IPS-NIHi7 (cell line): ENCODE data around the gene TARP.
A peak's percentile ranks its signal among the peaks of the same experiment; 100 is the strongest.
"Not testable (repeated sequence)": the region's sequence is repeated elsewhere in the genome, so short reads cannot be mapped to it uniquely, and the experiment has no call there.

Source experiments
- DNase-seq: peaks from one replicate; pipeline ENCODE4 v3.0.0; 2012; ENCODE audit warnings: mixed read lengths; ENCODE audit errors: extremely low spot score

Gene TARP

DNA sequence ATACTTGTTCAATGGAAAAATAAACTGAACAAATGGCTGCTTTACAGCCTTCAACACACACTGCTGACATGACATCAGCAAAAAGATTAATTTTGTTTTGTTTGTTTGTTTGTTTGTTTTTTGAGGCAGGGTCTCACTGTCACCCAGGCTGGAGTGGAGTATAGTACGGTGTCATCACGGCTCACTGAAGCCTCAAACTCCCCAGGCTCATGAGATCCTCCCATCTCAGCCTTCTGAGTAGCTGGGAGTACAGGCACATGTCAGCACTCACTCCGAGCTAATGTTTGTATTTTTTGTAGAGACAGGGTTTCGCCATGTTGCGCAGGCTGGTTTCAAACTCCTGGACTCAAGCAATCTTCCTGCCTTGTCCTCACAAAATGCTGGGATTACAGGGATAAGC lies 10.9 kb downstream of the TARP start:
- no peak for DNase-seq

DNA sequence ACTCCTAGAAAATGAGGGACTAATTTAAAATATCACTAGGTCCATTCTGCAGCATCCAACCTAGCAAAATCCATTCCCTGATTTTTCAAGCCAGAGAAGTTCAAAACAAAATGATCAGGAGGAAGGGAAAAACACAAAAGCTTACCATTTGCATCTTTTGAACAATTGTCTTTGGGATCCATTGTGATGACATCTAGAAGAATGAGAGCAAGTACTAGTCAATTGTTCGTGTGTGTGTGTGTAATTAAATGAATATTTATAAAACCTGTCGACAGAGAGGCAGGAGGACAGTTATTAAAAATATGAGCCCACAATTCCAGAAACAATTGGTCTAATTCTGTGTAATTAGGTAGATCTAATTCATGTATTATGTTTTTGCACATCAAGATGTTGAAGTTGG lies 11.4 kb downstream of the TARP start:
- not testable (repeated sequence) for DNase-seq

DNA sequence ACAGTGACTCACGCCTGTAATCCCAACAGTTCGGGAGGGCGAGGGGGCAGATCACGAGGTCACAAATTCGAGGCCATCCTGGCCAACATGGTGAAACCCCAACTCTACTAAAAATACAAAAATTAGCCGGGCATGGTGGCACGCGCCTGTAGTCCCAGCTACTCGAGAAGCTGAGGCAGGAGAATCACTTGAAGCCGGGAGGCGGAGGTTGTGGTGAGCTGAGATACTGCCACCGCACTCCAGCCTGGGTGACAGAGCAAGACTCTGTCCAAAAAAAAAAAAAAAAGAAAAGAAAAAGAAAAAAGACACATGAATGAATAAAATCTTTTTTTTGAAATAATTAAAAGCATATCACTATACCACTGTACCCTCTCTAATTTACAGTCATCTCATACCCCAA lies 11.8 kb downstream of the TARP start:
- not testable (repeated sequence) for DNase-seq

DNA sequence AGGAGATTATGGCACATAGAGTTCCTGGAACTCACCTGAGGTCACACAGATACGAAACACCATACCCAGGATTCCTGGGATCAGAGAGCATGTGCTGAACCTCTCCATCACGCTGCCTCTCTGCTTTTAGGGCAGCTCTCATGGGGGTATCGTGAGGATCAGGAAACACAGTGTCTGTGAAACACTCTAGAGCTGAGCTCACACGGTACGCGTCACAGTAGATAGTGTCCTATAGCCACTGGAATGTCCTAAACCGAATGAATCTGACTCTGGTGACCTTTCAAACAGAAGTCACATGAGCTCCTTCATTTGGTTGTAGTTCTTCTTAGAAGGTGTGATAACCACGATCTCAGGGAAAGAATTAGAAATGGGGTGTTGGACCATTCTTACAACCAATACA lies 14.3 kb downstream of the TARP start:
- not testable (repeated sequence) for DNase-seq

GRCh38 chr7:38257350-38257677 lies 16.1 kb downstream of the TARP start:
- DNase-seq: no peak

DNA sequence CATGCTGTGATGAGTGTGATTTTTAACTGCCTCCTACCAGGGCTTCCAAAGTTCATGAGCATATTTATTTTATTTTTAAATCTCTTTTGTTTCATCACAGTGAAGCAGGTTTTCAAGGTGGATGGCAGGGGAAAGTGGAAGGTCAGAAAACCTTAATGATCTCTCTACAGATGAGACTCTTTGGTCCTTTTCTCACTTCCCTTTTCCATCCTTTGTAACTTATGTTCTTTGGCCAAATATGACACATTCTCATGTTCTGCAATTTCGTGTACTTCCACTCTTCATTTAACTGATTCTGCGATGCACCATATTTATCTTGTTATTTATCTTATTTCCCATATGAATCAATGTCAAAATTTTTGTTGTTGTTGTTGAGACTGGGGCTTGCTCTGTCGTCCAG lies 23.6 kb downstream of the TARP start:
- DNase-seq: not testable (repeated sequence)

DNA sequence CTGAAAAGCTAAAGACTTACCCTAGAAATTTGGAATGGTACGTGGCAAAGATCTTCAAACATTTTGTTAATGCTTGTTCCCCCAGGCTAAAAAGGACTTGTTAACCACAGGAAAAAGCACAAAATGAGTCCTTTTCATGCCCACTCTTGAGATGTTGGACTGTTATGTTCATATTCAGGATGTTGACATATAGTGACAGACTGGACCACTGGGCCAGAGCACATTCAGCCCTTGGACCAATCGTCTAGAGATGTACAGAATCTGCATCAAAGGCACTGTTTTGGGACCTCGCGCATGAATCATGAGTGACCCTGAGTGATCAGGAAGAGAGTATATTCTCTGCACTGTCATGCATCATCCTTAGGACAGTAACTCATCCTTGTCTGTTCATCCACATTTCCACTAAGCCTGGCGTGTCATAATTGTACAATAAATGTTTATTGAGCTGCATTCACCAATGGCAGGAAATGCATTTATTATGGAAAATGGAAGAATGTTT lies 25.3 kb downstream of the TARP start:
- no peak for DNase-seq

- DNase-seq: no peak
Observed at GRCh38 chr7:38245409-38245977, 27.9 kb downstream of the TARP start.

DNA sequence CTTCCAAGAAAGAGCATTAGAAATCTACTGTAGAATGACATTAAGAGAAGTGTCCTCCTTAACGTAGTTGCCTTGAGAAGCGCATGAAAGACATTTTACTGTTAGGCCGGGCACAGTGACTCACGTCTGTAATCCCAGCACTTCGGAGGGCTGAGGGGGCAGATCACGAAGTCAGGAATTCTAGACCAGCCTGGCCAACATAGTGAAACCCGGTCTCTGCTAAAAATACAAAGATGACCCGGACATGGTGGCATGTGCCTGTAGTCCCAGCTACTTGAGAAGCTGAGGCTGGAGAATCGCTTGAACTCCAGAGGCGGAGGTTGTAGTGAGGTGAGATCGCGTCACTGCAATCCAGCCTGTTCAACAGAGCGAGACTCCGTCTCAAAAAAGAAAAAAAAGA lies 28.9 kb downstream of the TARP start:
- no peak for DNase-seq

GRCh38 chr7:38243345-38243744 lies 30.1 kb downstream of the TARP start:
- DNase-seq: not testable (repeated sequence)

- DNase-seq: no peak
Observed at GRCh38 chr7:38242814-38243213, 30.6 kb downstream of the TARP start.

GRCh38 chr7:38241071-38241470 lies 32.4 kb downstream of the TARP start:
- DNase-seq: no peak

DNA sequence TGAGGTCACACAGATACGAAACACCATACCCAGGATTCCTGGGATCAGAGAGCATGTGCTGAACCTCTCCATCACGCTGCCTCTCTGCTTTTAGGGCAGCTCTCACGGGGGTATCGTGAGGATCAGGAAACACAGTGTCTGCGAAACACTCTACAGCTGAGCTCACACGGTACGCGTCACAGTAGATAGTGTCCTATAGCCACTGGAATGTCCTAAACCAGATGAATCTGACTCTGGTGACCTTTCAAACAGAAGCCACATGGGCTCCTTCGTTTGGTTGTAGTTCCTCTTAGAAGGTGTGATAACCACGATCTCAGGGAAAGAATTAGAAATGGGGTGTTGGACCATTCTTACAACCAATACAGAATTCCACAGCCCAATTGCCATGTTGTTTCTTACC lies 34.3 kb downstream of the TARP start:
- not testable (repeated sequence) for DNase-seq

- no peak for DNase-seq
Observed at GRCh38 chr7:38235606-38236005, 37.8 kb downstream of the TARP start.

GRCh38 chr7:38234759-38235158 lies 38.7 kb downstream of the TARP start:
- not testable (repeated sequence) for DNase-seq

DNA sequence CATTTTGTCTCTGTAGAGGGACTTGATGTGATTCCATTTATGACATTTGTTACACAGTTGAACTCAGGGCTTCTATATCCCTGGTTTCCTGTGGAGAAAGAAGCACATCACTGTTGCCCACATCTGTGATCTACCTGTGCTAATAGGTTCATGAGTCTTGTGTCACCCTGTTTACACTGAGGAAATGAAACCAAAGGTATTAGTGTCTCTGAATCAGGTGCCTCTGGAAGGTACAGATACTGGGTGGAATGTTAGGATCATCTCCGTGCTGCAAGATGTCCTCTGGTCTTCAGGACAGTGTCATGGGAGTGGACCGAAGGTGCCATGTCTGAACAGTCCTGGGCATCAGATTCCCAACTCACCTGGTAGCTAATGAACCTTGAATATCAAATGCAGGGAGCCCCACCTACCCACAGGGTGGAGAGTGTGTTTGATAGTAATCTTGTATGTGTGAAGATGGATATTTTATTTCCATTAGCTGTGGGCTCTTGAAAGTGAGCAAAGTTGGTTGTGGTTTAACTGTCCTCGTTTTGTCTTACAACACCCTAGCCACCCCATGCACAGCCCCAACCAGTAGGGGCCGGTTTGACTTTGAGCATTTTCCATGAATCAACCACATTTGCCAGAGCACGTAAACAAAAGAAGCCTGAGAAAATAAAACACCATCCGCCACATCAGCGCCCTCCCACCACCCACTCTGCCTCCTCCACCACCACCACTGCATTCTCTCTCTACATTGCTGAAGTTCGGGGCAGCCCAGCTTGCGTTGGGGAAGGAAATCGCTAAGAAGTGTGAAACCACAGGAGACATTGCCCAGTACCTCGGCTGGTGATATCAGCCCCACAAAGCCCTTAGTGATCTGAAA lies 40.7 kb downstream of the TARP start:
- peak; percentile 17 for DNase-seq

DNA sequence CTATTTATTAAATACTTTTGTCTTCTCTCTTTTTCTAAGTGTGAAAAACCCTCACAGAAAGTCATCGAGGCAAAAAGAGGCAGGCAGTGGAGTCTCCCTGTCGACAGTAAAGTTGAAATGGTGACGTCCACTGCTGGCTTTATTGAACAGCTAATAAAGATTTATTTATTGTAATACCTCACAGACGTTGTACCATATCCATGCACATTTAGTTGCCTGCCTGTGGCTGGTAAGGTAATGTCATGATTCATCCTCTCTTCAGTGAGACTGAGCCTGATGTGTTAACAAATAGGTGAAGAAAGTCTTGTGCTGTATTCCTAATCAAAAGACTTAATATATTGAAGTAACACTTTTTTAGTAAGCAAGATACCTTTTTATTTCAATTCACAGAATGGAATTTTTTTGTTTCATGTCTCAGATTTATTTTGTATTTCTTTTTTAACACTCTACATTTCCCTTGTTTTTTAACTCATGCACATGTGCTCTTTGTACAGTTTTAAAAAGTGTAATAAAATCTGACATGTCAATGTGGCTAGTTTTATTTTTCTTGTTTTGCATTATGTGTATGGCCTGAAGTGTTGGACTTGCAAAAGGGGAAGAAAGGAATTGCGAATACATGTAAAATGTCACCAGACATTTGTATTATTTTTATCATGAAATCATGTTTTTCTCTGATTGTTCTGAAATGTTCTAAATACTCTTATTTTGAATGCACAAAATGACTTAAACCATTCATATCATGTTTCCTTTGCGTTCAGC lies 43.4 kb downstream of the TARP start:
- no peak for DNase-seq

DNA sequence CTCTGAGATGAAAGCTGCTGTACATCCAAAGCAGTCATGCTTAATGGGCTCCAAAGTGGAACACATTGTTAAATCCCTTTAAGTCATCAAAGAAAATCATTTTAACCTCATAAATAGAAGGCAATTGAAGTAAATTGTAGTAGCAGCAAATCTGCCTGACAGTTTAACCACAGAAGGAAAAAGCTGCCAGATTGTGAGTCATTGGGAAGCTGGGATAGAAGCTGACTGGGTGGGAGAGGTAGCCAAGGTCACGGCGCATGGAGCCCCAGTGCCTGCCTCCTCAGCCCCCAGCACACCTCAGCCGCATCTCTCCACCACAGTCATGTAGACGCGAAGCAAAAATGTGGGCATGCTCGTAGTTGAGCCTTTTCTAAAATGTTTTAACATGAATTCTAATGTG lies 44.0 kb downstream of the TARP start:
- no peak for DNase-seq

- DNase-seq: no peak
Observed at GRCh38 chr7:38224392-38224791, 49.0 kb downstream of the TARP start.

- DNase-seq: no peak
Observed at GRCh38 chr7:38223306-38223705, 50.1 kb downstream of the TARP start.

DNA sequence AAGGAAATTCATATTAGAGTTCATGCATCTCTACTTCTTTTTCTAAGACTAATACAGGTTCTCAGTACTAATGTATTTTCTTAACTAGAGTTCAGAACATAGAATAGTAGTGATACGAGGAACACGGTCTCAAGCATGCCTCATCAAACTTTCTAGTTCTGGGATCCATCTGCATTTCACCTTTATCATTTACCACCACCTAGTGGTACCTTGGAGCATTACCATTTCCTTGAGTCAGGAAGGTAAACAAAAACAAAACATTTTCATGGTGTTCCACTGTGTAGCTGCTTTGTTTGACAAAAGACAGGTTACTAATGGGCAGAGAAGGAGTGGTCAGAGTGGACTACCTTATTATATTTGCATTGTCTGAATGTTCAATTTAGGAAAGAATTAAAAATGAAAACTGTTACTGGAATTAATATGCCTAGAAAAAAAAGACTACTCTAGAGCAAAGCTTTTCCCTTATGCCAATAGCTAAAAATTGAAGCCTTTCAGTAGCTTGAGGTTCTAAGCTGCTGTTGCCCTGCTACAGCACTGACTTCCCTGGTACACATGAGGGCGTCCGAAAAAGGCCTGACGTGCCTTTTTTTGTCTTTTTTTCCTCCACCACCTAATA lies 50.8 kb downstream of the TARP start:
- DNase-seq: peak; percentile 50

- DNase-seq: no peak
Observed at GRCh38 chr7:38220452-38220851, 53.0 kb downstream of the TARP start.
